Endothelial cell of umbilical vein (primary cell): ENCODE data around the gene MPG. TPM values are rescaled to one million over a fixed set of nuclear protein-coding genes. Genes with fewer than 3 reads are reported as not detected.

ENCODE experiments used
- BruUV-seq: library from RNA; stranded (reverse); fragments of 400-500 nt; replicated peaks from 2 replicates; lab custom pipeline; 2021; lab: Mats Ljungman, UMichigan
- CTCF ChIA-PET: fragments of 300-600, 350-600 bp; sonication (Branson Sonifier 250); formaldehyde crosslinking; loops from one replicate; lab custom pipeline; 2021; ENCODE audit warnings: antibody characterized with exemption, inconsistent platforms; lab: Charles Lee
- POLR2A ChIA-PET: fragments of 300-600, 350-600 bp; sonication (Branson Sonifier 250); formaldehyde crosslinking; loops from one replicate; lab custom pipeline; 2021; ENCODE audit warnings: antibody characterized with exemption, inconsistent platforms; lab: Charles Lee
- DNase-seq: peaks from one replicate; pipeline ENCODE4 v3.0.0-alpha.2; 2011; ENCODE audit warnings: low read depth, low spot score
- FAIRE-seq: peaks from 2 replicates; lab custom pipeline; 2011; peaks lifted over from hg19 to GRCh38; lab: Jason Lieb, UNC
- H2AFZ ChIP-seq: 2 replicates; pipeline ENCODE4 v1.6.0; 2012; ENCODE audit warnings: low read depth, low read length, control low read depth, inconsistent platforms
- H3K27ac ChIP-seq: 2 replicates; pipeline ENCODE4 v1.5.1; 2011; ENCODE audit warnings: low read depth, mild to moderate bottlenecking, control low read depth, low read length, moderate library complexity; ENCODE audit not compliant: insufficient read depth
- H3K27me3 ChIP-seq, 2 experiments: 2 replicates each; pipeline versions ENCODE4 v1.6.0 to v1.6.1; 2011; ENCODE audit warnings: low read length in 2 of 2, mixed read lengths in 1 of 2; ENCODE audit not compliant: control insufficient read depth in 2 of 2, insufficient read depth in 2 of 2
- H3K36me3 ChIP-seq, 2 experiments: 2 replicates in 1 of 2; 3 replicates in 1 of 2; pipeline ENCODE4 v1.5.1; 2011; ENCODE audit warnings: low read length in 2 of 2, mild to moderate bottlenecking in 1 of 2, moderate library complexity in 1 of 2; ENCODE audit not compliant: control insufficient read depth in 2 of 2, insufficient read depth in 2 of 2; ENCODE audit errors: extremely low read depth in 1 of 2
- H3K4me1 ChIP-seq: 3 replicates; pipeline ENCODE4 v1.5.1; 2011; ENCODE audit warnings: mild to moderate bottlenecking, low read length; ENCODE audit not compliant: control insufficient read depth, insufficient read depth; ENCODE audit errors: extremely low read depth
- H3K4me2 ChIP-seq: 2 replicates; pipeline ENCODE4 v1.6.1; 2011; ENCODE audit warnings: low read length, control low read depth, mixed read lengths; ENCODE audit not compliant: insufficient read depth
- H3K4me3 ChIP-seq, 3 experiments: fragments of 200-600 bp in 1 of 3; sonication (generic), shearing (Covaris generic) in 1 of 3; replicated peaks in 1 of 3; 2 replicates each; pipeline ENCODE4 v1.5.1; 2011 to 2016; ENCODE audit warnings: control low read depth in 3 of 3, low read length in 3 of 3, mild to moderate bottlenecking in 2 of 3, inconsistent platforms in 1 of 3, low read depth in 1 of 3, moderate library complexity in 1 of 3; ENCODE audit not compliant: insufficient read depth in 1 of 3
- H3K79me2 ChIP-seq: 2 replicates; pipeline ENCODE4 v1.6.0; 2012; ENCODE audit warnings: low read length, inconsistent platforms; ENCODE audit not compliant: control insufficient read depth, insufficient read depth
- H3K9ac ChIP-seq: replicated peaks from 2 replicates; pipeline ENCODE3; 2011; ENCODE audit warnings: low read length, control low read depth; ENCODE audit not compliant: insufficient read depth; ENCODE audit errors: extremely low read depth
- H3K9me1 ChIP-seq: replicated peaks from 3 replicates; pipeline ENCODE4 v1.6.0; 2011; ENCODE audit warnings: mild to moderate bottlenecking, low read length; ENCODE audit not compliant: control insufficient read depth, insufficient read depth; ENCODE audit errors: extremely low read depth
- H3K9me3 ChIP-seq: replicated peaks from 2 replicates; pipeline ENCODE4 v1.5.1; 2012; ENCODE audit warnings: low read length, inconsistent platforms; ENCODE audit not compliant: control insufficient read depth, insufficient read depth
- H4K20me1 ChIP-seq: replicated peaks from 2 replicates; pipeline ENCODE3; 2011; ENCODE audit warnings: mild to moderate bottlenecking, low read length; ENCODE audit not compliant: control insufficient read depth, insufficient read depth; ENCODE audit errors: extremely low read depth
- CTCF ChIP-seq, 2 donors: IDR thresholded peaks; 1 replicate in 1 of 2; 2 replicates in 1 of 2; pipeline ENCODE4 v1.5.1; 2011; ENCODE audit warnings: low read length in 2 of 2, mild to moderate bottlenecking in 2 of 2, moderate library complexity in 2 of 2, control low read depth in 1 of 2, inconsistent platforms in 1 of 2, low read depth in 1 of 2; ENCODE audit not compliant: insufficient read depth in 1 of 2; ENCODE audit errors: extremely low read depth in 1 of 2
- EZH2 ChIP-seq: IDR thresholded peaks from 2 replicates; pipeline ENCODE4 v1.6.1; 2012; ENCODE audit warnings: borderline replicate concordance, low read depth, mild to moderate bottlenecking, moderate library complexity, low read length, inconsistent platforms; ENCODE audit not compliant: severe bottlenecking
- FOS ChIP-seq: IDR thresholded peaks from 2 replicates; pipeline ENCODE4 v1.6.1; 2011; ENCODE audit warnings: mild to moderate bottlenecking, low read length, moderate library complexity, borderline replicate concordance; ENCODE audit not compliant: insufficient read depth
- GATA2 ChIP-seq: IDR thresholded peaks from 2 replicates; pipeline ENCODE4 v1.7.0; 2011; ENCODE audit warnings: low read depth, mild to moderate bottlenecking, moderate library complexity, mixed read lengths, low read length; ENCODE audit not compliant: insufficient read length, insufficient read depth
- JUN ChIP-seq: IDR thresholded peaks from 2 replicates; pipeline ENCODE4 v1.6.1; 2011; ENCODE audit warnings: borderline replicate concordance, low read depth; ENCODE audit not compliant: insufficient read length, insufficient read depth
- MAX ChIP-seq: IDR thresholded peaks from 2 replicates; pipeline ENCODE4 v1.6.1; 2011; ENCODE audit not compliant: insufficient read depth, insufficient read length
- MYC ChIP-seq: IDR thresholded peaks from one replicate; pipeline ENCODE4 v1.6.1; 2011; ENCODE audit warnings: mild to moderate bottlenecking, low read depth, low read length
- POLR2A ChIP-seq: IDR thresholded peaks from 2 replicates; pipeline ENCODE4 v1.6.1; 2012; ENCODE audit warnings: low read depth, mild to moderate bottlenecking, control low read depth, low read length
- POLR2AphosphoS5 ChIP-seq: IDR thresholded peaks from 2 replicates; pipeline ENCODE4 v1.6.1; 2012; ENCODE audit warnings: low read depth, mild to moderate bottlenecking, control low read depth, low read length, moderate library complexity; ENCODE audit not compliant: insufficient read depth
- dilution Hi-C: fragments of 300-500 bp; cut with MboI; formaldehyde crosslinking; loops from one replicate; pipeline ENCODE4 v1.15.0; 2019; ENCODE audit warnings: low sequenced_read_pairs; ENCODE audit not compliant: extremely low pct_ligation_motif_present
- intact Hi-C: fragments of 100-400 bp; cut with micrococcal nuclease; formaldehyde crosslinking; loops from one replicate; pipeline ENCODE4 v1.10.0; 2022
- polyA plus RNA-seq, 4 experiments: library from polyadenylated mRNA; depleted of rRNA in 3 of 4; stranded (reverse) in 3 of 4; unstranded in 1 of 4; fragments of >200 nt; gene quantifications; 2 replicates each; pipeline versions ENCODE4 v1.2.1 to v1.2.3, GENCODE V29; 2011 to 2012; ENCODE audit warnings: missing spikeins in 1 of 4
- total RNA-seq: library from RNA; stranded (reverse); gene quantifications from 2 replicates; pipeline ENCODE4 v1.2.3, GENCODE V29; 2021

Gene MPG
- total and polyA plus RNA-seq, 2 donors (not counting 3 experiments of a cell fraction or from before 2014, with no cell fraction given) = 70.5 to 140 TPM

GRCh38 chr16:92431-93339, 14.7 kb downstream of the MPG start:
- no peak for DNase-seq
- Histone ChIP-seq H4K20me1 (no peaks in the 10 kb centered on the region), H3K4me1 (no peaks in the 10 kb centered on the region), H3K79me2 (no peaks in the 10 kb centered on the region), H3K36me3 (peaks cover 0 to 29% of the 10 kb centered on the region in 2 experiments), H3K27me3 (no peaks in the 10 kb centered on the region), H3K27ac (no peak overlapping the region), H3K4me2 (no peak overlapping the region), H3K9me3 (no peaks in the 10 kb centered on the region), H3K9me1 (no peaks in the 10 kb centered on the region), H2AFZ (no peak overlapping the region), H3K9ac (no peak overlapping the region), H3K4me3 (no peak overlapping the region)
- intact Hi-C loops = no loop called here
- dilution Hi-C loops = no loop called here
- BruUV-seq = no TSS peak
- POLR2A ChIA-PET = interaction anchor here (1.4 kb wide), 1 partner anchor 7 kb away, joined by 5 read pairs; no protein-coding TSS in a partner anchor
- no peak for FAIRE-seq
- CTCF ChIA-PET = interaction anchor here (1.8 to 17.6 kb wide), 2 partner anchors 8 to 22 kb away, joined by 6 to 790 read pairs; partner anchors contain the start of genes MPG and RHBDF1
- TF ChIP-seq POLR2AphosphoS5 = no peak
- TF ChIP-seq CTCF (IDR thresholded peaks at IDR 0.05; ENCODE audit: extremely low read depth in 1 of 2, insufficient read depth in 1 of 2, low read depth in 1 of 2, low read length in 2 of 2) = no peak
- no peak for TF ChIP-seq MYC
- no peak for TF ChIP-seq FOS
- no peak for TF ChIP-seq POLR2A
- no peak for TF ChIP-seq EZH2
- TF ChIP-seq MAX = no peak
- TF ChIP-seq GATA2 = no peak
- TF ChIP-seq JUN = no peak
